Measurements from ENCODE around the gene TMEM91. TPM values are rescaled to one million over a fixed set of nuclear protein-coding genes. Genes with fewer than 3 reads are reported as not detected.
A peak's percentile ranks its signal among the peaks of the same experiment; 100 is the strongest.

TMEM91 gene
- total and polyA plus RNA-seq, 9 of the 15 experiments (the other 6 are each of a cell fraction or from before 2014, with no cell fraction given) = 1.2 to 5.2 (median 2.7) TPM

- Histone ChIP-seq H3K4me1 (replicated peaks in 1 of 2; ENCODE audit: control insufficient read depth in 2 of 2, insufficient read depth in 2 of 2, low read length in 2 of 2) (peaks cover 15 to 22% of the 10 kb centered on the region in 2 experiments; a peak in 4 of 5 replicates), H2AFZ (ENCODE audit: low read depth, low read length) (peak within 1 kb of the TSS; percentile 85), H3K4me2 (ENCODE audit: insufficient read depth, low read length) (peak within 1 kb of the TSS; percentile 90), H3K9me3 (replicated peaks; ENCODE audit: control insufficient read depth, insufficient read depth, low read depth, low read length) (no peaks in the 10 kb centered on the region), H3K36me3 (ENCODE audit: control insufficient read depth, insufficient read depth, low read length) (peaks cover 12% of the 10 kb centered on the region; the same call in 1 of the 3 replicates), H3K9me1 (ENCODE audit: control insufficient read depth, insufficient read depth, low read length) (no peaks in the 10 kb centered on the region), H3K4me3 (peak within 1 kb of the TSS; percentile 73), H3K79me2 (ENCODE audit: control insufficient read depth, insufficient read depth, low read length) (peaks cover 48% of the 10 kb centered on the region), H3K9ac (ENCODE audit: insufficient read depth in 1 of 2, low read depth in 2 of 2, low read length in 2 of 2) (peak within 1 kb of the TSS; percentile 92 to 97), H3K27me3 (ENCODE audit: control insufficient read depth in 2 of 2, insufficient read depth in 2 of 2, low read length in 2 of 2) (no peaks in the 10 kb centered on the region), H4K20me1 (replicated peaks; ENCODE audit: control insufficient read depth, insufficient read depth, low read length) (no peaks in the 10 kb centered on the region), H3K27ac (ENCODE audit: extremely low read depth, low read depth, low read length) (peak within 1 kb of the TSS; percentile 95)
- ChIA-PET CTCF (ENCODE audit: low intra/inter-chr PET ratio) (no interaction called here), POLR2A (interaction anchor here (0.7 to 1.6 kb wide), 3 partner anchors 10 to 42 kb away, joined by 3 to 12 read pairs (median 5); partner anchors contain the start of genes B3GNT8 and DMAC2)
- ATAC-seq (peak; percentile 97), DNase-seq (ENCODE audit: extremely low read depth in 1 of 4, low spot score in 3 of 4) (peak; percentile 96 to 100 (median 98)), FAIRE-seq (peak; percentile 99)
- 1% methylated on average over 49 of the region's 50 CpGs for WGBS (ENCODE audit: insufficient coverage, low coverage, missing lambda C conversion rate)
- BruUV-seq (replicated peaks) = TSS peak; percentile 80
- intact Hi-C loops (cut with micrococcal nuclease) (loop anchor here (2.0 to 5.0 kb wide), 2 partner anchors 31 to 35 kb away; no protein-coding TSS in a partner anchor), in situ Hi-C loops (cut with MboI) (no loop called here)
- TF ChIP-seq CREB1 (IDR thresholded peaks at IDR 0.05) (no peak; the same call in 1 of the 2 replicates), CREB1 (CRISPR knock-in tag; IDR thresholded peaks at IDR 0.05) (peak; percentile 13; the same call in 1 of the 2 replicates), E2F4 (CRISPR knock-in tag; IDR thresholded peaks at IDR 0.05; ENCODE audit: low read depth) (0 out of 2 replicates have a peak, but pooled peaks have one; percentile 29), ZNF699 (CRISPR knock-in tag; IDR thresholded peaks at IDR 0.05; ENCODE audit: insufficient replicate concordance) (no peak), ZNF143 (CRISPR knock-in tag; IDR thresholded peaks at IDR 0.05) (no peak), SPI1 (IDR thresholded peaks at IDR 0.05; ENCODE audit: borderline replicate concordance, low read depth, low read length) (peak; percentile 68; the same call in 1 of the 2 replicates), CBX8 (IDR thresholded peaks at IDR 0.05; ENCODE audit: borderline replicate concordance, extremely low read depth, low read depth, low read length, poor library complexity, severe bottlenecking) (no peak), MTA3 (IDR thresholded peaks at IDR 0.05; ENCODE audit: borderline replicate concordance) (peak; percentile 41; the same call in 1 of the 2 replicates), JUN (IDR thresholded peaks at IDR 0.05; ENCODE audit: borderline replicate concordance, low read depth, low read length) (peak; percentile 87; the same call in 1 of the 2 replicates), JUN (CRISPR knock-in tag; IDR thresholded peaks at IDR 0.05; ENCODE audit: borderline replicate concordance) (no peak), SNAPC5 (CRISPR knock-in tag; IDR thresholded peaks at IDR 0.05) (no peak), PHB (CRISPR knock-in tag; IDR thresholded peaks at IDR 0.05) (no peak), EHMT2 (IDR thresholded peaks at IDR 0.05) (no peak), CBX1 (IDR thresholded peaks at IDR 0.05; ENCODE audit: low read depth) (no peak)
- TF ChIP-seq, protein P1, sequence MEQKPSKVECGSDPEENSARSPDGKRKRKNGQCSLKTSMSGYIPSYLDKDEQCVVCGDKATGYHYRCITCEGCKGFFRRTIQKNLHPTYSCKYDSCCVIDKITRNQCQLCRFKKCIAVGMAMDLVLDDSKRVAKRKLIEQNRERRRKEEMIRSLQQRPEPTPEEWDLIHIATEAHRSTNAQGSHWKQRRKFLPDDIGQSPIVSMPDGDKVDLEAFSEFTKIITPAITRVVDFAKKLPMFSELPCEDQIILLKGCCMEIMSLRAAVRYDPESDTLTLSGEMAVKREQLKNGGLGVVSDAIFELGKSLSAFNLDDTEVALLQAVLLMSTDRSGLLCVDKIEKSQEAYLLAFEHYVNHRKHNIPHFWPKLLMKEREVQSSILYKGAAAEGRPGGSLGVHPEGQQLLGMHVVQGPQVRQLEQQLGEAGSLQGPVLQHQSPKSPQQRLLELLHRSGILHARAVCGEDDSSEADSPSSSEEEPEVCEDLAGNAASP (IDR thresholded peaks at IDR 0.05) = no peak
- TF ChIP-seq, protein P2, sequence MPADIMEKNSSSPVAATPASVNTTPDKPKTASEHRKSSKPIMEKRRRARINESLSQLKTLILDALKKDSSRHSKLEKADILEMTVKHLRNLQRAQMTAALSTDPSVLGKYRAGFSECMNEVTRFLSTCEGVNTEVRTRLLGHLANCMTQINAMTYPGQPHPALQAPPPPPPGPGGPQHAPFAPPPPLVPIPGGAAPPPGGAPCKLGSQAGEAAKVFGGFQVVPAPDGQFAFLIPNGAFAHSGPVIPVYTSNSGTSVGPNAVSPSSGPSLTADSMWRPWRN (IDR thresholded peaks at IDR 0.05; ENCODE audit: low read depth) = 0 out of 2 replicates have a peak, but pooled peaks have one; percentile 26
Measured at GRCh38 chr19:41397086-41398049, 21.0 kb downstream of the TMEM91 start, which contains the start of the genes BCKDHA and EXOSC5. Gene BCKDHA, plus strand, starts transcription at chr19:41397818. Its CDS starts 10 bp downstream, at chr19:41397828. Gene EXOSC5, minus strand, starts transcription at chr19:41397359. Its CDS starts 31 bp downstream, at chr19:41397328.

Data from K562 (cell line).